ENCODE measurements around the gene HOXA11. TPM values are rescaled to one million over a fixed set of nuclear protein-coding genes. Genes with fewer than 3 reads are reported as not detected.

The HOXA11 gene
- total RNA-seq, 1 donor from 2014 or later = not detected

- Mint-ChIP-seq H3K36me3 (ENCODE audit: low read depth) (peaks cover 3% of the 10 kb centered on the region), H3K9me3 (peaks cover 6% of the 10 kb centered on the region), H3K4me3 (peak overlapping the region; percentile 72), H3K27ac (no peak overlapping the region), H3K27me3 (peaks cover 74% of the 10 kb centered on the region), H3K4me1 (peaks cover 4% of the 10 kb centered on the region)
- intact Hi-C loops (cut with micrococcal nuclease) = loop anchor here (1.0 to 2.0 kb wide), 8 partner anchors 9 to 1298 kb away; no protein-coding TSS in a partner anchor
- DNase-seq = peak; percentile 93
These were observed 24.4 kb downstream of the HOXA11 start for GRCh38 chr7:27160546-27161213.

- peaks cover 6% of the 10 kb centered on the region for H3K9me3 Mint-ChIP-seq
- DNase-seq = peak; percentile 68
- peaks cover 77% of the 10 kb centered on the region for H3K27me3 Mint-ChIP-seq
- H3K4me3 Mint-ChIP-seq = peak overlapping the region; percentile 35
- H3K27ac Mint-ChIP-seq = no peak overlapping the region
- peaks cover 5% of the 10 kb centered on the region for H3K36me3 Mint-ChIP-seq (ENCODE audit: low read depth)
- intact Hi-C loops (cut with micrococcal nuclease) = loop anchor here (1.0 to 2.0 kb wide), 5 partner anchors 9 to 1297 kb away; no protein-coding TSS in a partner anchor
- H3K4me1 Mint-ChIP-seq = peaks cover 7% of the 10 kb centered on the region
These were observed 24.9 kb downstream of the HOXA11 start for GRCh38 chr7:27160145-27160545.

GRCh38 chr7:27159266-27160144, 25.5 kb downstream of the HOXA11 start:
- Mint-ChIP-seq H3K4me1 (peaks cover 10% of the 10 kb centered on the region), H3K27ac (no peak overlapping the region), H3K27me3 (peaks cover 80% of the 10 kb centered on the region), H3K36me3 (ENCODE audit: low read depth) (peaks cover 3% of the 10 kb centered on the region), H3K9me3 (peaks cover 6% of the 10 kb centered on the region), H3K4me3 (no peak overlapping the region)
- DNase-seq = no peak
- intact Hi-C loops (cut with micrococcal nuclease) = loop anchor here (1.0 to 2.0 kb wide), 5 partner anchors 8 to 1297 kb away; no protein-coding TSS in a partner anchor

DNA sequence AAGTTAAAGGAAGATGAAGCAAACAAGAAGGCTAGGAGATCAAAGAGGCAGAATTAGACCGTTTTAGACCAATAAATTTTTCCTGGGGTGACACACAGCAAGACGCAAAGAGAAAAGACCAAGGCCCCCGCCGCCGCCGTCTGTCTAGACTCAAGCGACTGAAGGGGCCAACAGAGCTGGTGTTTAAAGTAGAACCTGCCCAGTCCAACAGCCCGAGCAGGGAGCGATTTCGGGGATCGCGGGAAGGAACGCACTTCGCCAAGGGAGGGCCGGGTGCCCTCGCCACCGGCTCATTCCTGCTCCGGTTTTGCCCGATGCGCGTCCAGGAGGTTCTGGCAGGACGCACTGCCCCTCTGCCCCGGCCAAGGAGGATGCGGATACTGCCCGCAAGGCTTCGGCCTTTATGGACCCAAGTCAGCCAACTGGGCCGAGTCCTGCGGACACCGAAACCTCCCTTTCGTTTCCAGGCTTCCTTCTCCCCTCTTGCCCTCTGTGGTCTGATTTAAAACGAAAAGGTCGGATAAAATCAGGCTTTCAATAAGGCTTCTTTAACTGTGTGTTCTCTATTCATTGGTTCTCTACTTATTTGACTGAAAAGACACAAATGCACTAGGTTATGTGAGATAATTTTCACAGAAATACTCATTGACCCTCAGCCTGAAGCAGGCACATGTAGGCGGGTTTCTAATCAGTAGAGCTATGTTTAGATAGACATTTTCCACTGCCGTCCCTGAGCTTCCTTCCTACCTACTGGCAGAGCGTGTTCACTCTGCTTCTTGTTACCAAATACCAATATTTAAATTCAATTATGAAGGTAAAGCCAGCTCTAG, 26.4 kb downstream of the HOXA11 start:
- peaks cover 6% of the 10 kb centered on the region for H3K9me3 Mint-ChIP-seq
- no peak overlapping the region for H3K4me3 Mint-ChIP-seq
- peaks cover 5% of the 10 kb centered on the region for H3K36me3 Mint-ChIP-seq (ENCODE audit: low read depth)
- DNase-seq = peak; percentile 58
- intact Hi-C loops (cut with micrococcal nuclease) = no loop called here
- peaks cover 82% of the 10 kb centered on the region for H3K27me3 Mint-ChIP-seq
- peaks cover 12% of the 10 kb centered on the region for H3K4me1 Mint-ChIP-seq
- H3K27ac Mint-ChIP-seq = peak overlapping the region; percentile 65

DNA sequence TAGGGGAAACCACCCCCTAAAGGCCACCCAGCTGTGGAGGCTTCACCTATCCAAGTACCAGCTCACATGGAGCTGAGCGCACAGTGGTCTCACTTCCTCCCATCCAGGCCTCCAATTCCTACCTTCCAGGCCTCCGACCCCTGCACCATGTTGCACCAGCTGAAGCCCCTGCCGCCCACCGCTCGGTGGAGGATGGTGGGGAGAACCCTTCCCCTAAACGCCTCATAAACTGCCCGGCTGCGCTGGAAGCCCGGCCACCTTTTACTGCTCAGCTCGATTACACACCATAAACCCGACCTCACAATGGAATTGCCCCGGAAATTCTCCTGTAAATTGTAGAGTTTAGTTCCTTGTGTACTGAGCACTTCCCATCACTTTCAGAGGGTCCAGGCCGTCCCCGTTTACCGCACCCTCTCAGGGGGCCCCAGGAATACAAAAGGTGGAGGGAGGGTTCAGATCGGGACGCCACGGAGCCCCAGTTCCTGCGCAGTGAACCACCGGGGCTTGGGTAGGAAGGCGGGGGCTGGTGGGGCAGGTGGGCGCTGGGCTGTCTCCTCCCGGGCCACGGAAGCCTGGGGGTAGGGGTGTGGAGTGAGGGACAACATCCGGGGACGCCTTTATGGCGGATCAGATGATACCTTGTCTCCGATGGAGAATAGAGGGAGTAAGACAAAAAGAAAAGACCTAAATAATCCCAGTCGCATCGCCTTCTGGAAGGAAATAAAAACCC, 27.2 kb downstream of the HOXA11 start:
- H3K27ac Mint-ChIP-seq = peak overlapping the region; percentile 54
- peaks cover 5% of the 10 kb centered on the region for H3K36me3 Mint-ChIP-seq (ENCODE audit: low read depth)
- DNase-seq = no peak
- intact Hi-C loops (cut with micrococcal nuclease) = loop anchor here (2.0 kb wide), 2 partner anchors 15 to 85 kb away; partner anchors contain the start of gene EVX1
- no peak overlapping the region for H3K4me3 Mint-ChIP-seq
- peaks cover 81% of the 10 kb centered on the region for H3K27me3 Mint-ChIP-seq
- peaks cover 6% of the 10 kb centered on the region for H3K9me3 Mint-ChIP-seq
- H3K4me1 Mint-ChIP-seq = peaks cover 12% of the 10 kb centered on the region

DNA sequence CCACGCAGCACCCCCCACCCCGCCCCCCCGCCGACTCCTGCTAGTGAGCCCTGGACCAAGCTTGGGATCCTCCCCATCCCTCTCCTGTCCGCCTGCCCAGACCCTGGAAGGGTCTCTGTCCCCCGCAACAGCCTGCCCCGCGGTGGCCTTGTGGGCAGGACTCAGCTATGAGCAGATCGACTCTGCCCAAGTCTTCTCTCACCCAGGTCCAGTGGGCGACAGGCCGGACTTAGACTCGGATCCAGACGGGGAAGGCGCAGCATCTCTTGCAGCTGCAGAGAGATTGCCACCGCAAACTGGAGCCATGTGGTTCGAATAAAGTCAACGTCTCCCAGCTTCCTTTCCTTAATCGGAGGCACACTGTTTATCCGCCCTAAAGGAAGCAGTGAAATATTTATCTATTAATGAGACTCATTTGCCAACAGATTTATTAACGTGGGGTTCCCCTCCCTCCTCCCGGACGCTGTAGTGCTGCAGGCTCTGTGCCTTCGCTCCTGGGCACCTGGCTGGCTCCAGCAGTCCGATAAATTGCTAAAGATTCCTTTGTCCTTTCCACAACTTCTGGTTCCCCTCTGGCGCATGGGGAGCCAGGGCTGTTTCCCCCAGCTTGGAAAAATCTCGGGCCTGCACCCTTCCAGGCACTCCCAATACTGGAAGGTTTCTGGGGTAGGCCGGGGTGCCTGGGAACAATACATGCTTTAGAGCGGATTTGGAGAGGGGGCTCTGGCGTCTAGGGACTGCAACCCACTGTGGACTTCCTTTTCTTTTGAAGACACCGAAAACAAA, 27.9 kb downstream of the HOXA11 start:
- Mint-ChIP-seq H3K27ac (peak overlapping the region; percentile 75), H3K9me3 (peaks cover 6% of the 10 kb centered on the region), H3K4me1 (peaks cover 12% of the 10 kb centered on the region), H3K27me3 (peaks cover 80% of the 10 kb centered on the region), H3K4me3 (peak overlapping the region; percentile 30), H3K36me3 (ENCODE audit: low read depth) (peaks cover 5% of the 10 kb centered on the region)
- DNase-seq = peak; percentile 65
- intact Hi-C loops (cut with micrococcal nuclease) = loop anchor here (2.0 kb wide), 2 partner anchors 16 to 86 kb away; partner anchors contain the start of gene EVX1

DNA sequence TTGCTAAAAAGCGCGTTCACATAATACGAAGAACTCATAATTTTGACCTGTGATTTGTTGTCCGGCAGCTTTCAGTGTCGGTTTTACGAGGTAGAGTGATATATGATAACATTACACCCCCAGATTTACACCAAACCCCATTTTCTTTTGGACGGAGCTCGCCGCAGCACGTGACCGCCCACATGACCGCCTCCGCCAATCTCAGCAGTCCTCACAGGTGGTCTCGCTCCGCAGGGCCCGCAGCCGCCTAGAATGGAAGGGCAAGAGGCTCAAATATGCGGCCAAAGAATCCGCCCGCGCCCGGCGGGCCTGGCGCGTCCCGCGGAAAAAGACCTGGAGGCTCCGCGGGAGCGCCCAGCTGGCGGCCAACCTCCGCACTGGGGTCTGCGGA, 28.5 kb downstream of the HOXA11 start, which contains the start of gene HOXA7:
TSS of gene HOXA7 (minus strand) at position 168 of the 391 bp plus-strand sequence. CDS start at position 38, 130 bp downstream.
- Mint-ChIP-seq H3K4me3 (peak within 1 kb of the TSS; percentile 30), H3K27ac (peak within 1 kb of the TSS; percentile 81), H3K36me3 (ENCODE audit: low read depth) (peaks cover 5% of the 10 kb centered on the region), H3K4me1 (peaks cover 14% of the 10 kb centered on the region), H3K9me3 (peaks cover 6% of the 10 kb centered on the region), H3K27me3 (peaks cover 81% of the 10 kb centered on the region)
- intact Hi-C loops (cut with micrococcal nuclease) = loop anchor here (2.0 kb wide), 2 partner anchors 16 to 86 kb away; partner anchors contain the start of gene EVX1
- DNase-seq = peak; percentile 58

GRCh38 chr7:27155816-27156507, 29.1 kb downstream of the HOXA11 start:
- no peak overlapping the region for H3K4me3 Mint-ChIP-seq
- peaks cover 6% of the 10 kb centered on the region for H3K9me3 Mint-ChIP-seq
- H3K36me3 Mint-ChIP-seq (ENCODE audit: low read depth) = peaks cover 5% of the 10 kb centered on the region
- peaks cover 83% of the 10 kb centered on the region for H3K27me3 Mint-ChIP-seq
- DNase-seq = peak; percentile 67
- peak overlapping the region; percentile 81 for H3K27ac Mint-ChIP-seq
- H3K4me1 Mint-ChIP-seq = peaks cover 16% of the 10 kb centered on the region
- intact Hi-C loops (cut with micrococcal nuclease) = loop anchor here (2.0 kb wide), 2 partner anchors 17 to 87 kb away; partner anchors contain the start of gene EVX1

GRCh38 chr7:27154901-27155815, 29.9 kb downstream of the HOXA11 start:
- DNase-seq = peak; percentile 67
- Mint-ChIP-seq H3K4me1 (peaks cover 15% of the 10 kb centered on the region), H3K27me3 (peaks cover 88% of the 10 kb centered on the region), H3K9me3 (peaks cover 6% of the 10 kb centered on the region), H3K27ac (peak overlapping the region; percentile 81), H3K4me3 (peak overlapping the region; percentile 18), H3K36me3 (ENCODE audit: low read depth) (peaks cover 5% of the 10 kb centered on the region)
- intact Hi-C loops (cut with micrococcal nuclease) = no loop called here

- Mint-ChIP-seq H3K36me3 (ENCODE audit: low read depth) (peaks cover 5% of the 10 kb centered on the region), H3K4me1 (peaks cover 15% of the 10 kb centered on the region), H3K27me3 (peaks cover 88% of the 10 kb centered on the region), H3K4me3 (no peak overlapping the region), H3K27ac (peak overlapping the region; percentile 75), H3K9me3 (peaks cover 6% of the 10 kb centered on the region)
- intact Hi-C loops (cut with micrococcal nuclease) = no loop called here
- DNase-seq = no peak
These were observed 30.7 kb downstream of the HOXA11 start for GRCh38 chr7:27154369-27154768.

DNA sequence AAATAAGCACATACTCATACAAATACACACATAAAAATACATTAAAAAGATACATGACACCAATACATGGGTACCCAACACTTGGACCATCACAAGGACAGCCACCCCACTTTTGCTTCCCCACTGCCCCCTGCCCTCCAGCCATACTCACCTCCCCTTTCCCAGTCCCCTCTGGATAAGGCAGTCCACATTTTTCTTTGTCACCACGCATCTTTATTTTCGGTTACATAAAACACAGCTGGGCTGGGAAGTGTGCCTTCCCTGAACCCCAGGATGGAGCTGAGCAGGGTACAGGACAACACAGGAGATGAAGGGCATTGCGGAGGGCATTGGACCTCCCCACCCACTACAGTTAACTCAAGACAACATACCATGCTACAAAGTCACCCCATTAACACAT, 31.5 kb downstream of the HOXA11 start:
- peaks cover 15% of the 10 kb centered on the region for H3K4me1 Mint-ChIP-seq

More for the DNA sequence above, 31.5 kb downstream of the HOXA11 start:
- H3K36me3 Mint-ChIP-seq (ENCODE audit: low read depth) = peaks cover 5% of the 10 kb centered on the region
- peaks cover 86% of the 10 kb centered on the region for H3K27me3 Mint-ChIP-seq
- DNase-seq = no peak
- H3K4me3 Mint-ChIP-seq = no peak overlapping the region
- intact Hi-C loops (cut with micrococcal nuclease) = no loop called here
- H3K27ac Mint-ChIP-seq = peak overlapping the region; percentile 18
- H3K9me3 Mint-ChIP-seq = peaks cover 6% of the 10 kb centered on the region
